ENCODE data around the gene AADACL2.
"Not testable (repeated sequence)": the region's sequence is repeated elsewhere in the genome, so short reads cannot be mapped to it uniquely, and the experiment has no call there.

The AADACL2 gene

GRCh38 chr3:151732861-151733260 is 866 bp upstream of the AADACL2 start:
- no peak for TF ChIP-seq POLR2A (IDR thresholded peaks at IDR 0.05; ENCODE audit: low read depth, low read length)
- FAIRE-seq (no peak), DNase-seq (ENCODE audit: insufficient read length, low spot score) (no peak)

- TF ChIP-seq POLR2A (IDR thresholded peaks at IDR 0.05; ENCODE audit: low read depth, low read length), result no peak
- no peak for FAIRE-seq
- DNase-seq (ENCODE audit: insufficient read length, low spot score), result no peak
Observed at GRCh38 chr3:151740581-151740980, 6.9 kb downstream of the AADACL2 start.

GRCh38 chr3:151743855-151744254 is 10.1 kb downstream of the AADACL2 start:
- DNase-seq (ENCODE audit: insufficient read length, low spot score) (no peak), FAIRE-seq (no peak)
- no peak for TF ChIP-seq POLR2A (IDR thresholded peaks at IDR 0.05; ENCODE audit: low read depth, low read length)

GRCh38 chr3:151750181-151750580 is 16.5 kb downstream of the AADACL2 start:
- DNase-seq (ENCODE audit: insufficient read length, low spot score), result no peak
- no peak for FAIRE-seq
- no peak for TF ChIP-seq POLR2A (IDR thresholded peaks at IDR 0.05; ENCODE audit: low read depth, low read length)

GRCh38 chr3:151750678-151751077 is 17.0 kb downstream of the AADACL2 start:
- FAIRE-seq (no peak), DNase-seq (ENCODE audit: insufficient read length, low spot score) (no peak)
- no peak for TF ChIP-seq POLR2A (IDR thresholded peaks at IDR 0.05; ENCODE audit: low read depth, low read length)

- FAIRE-seq (no peak), DNase-seq (ENCODE audit: insufficient read length, low spot score) (no peak)
- no peak for TF ChIP-seq POLR2A (IDR thresholded peaks at IDR 0.05; ENCODE audit: low read depth, low read length)
Observed at GRCh38 chr3:151751161-151751560, 17.4 kb downstream of the AADACL2 start.

GRCh38 chr3:151753846-151754245 is 20.1 kb downstream of the AADACL2 start:
- FAIRE-seq (peak; percentile 30), DNase-seq (ENCODE audit: insufficient read length, low spot score) (no peak)
- TF ChIP-seq POLR2A (IDR thresholded peaks at IDR 0.05; ENCODE audit: low read depth, low read length), result no peak

GRCh38 chr3:151761581-151761980 is 27.9 kb downstream of the AADACL2 start:
- DNase-seq (ENCODE audit: insufficient read length, low spot score) (no peak), FAIRE-seq (no peak)
- no peak for TF ChIP-seq POLR2A (IDR thresholded peaks at IDR 0.05; ENCODE audit: low read depth, low read length)

- FAIRE-seq, result not testable (repeated sequence)
Observed at GRCh38 chr3:151764699-151765098, 31.0 kb downstream of the AADACL2 start.

GRCh38 chr3:151765685-151766084 is 32.0 kb downstream of the AADACL2 start:
- DNase-seq (ENCODE audit: insufficient read length, low spot score) (no peak), FAIRE-seq (peak; percentile 87)
- TF ChIP-seq POLR2A (IDR thresholded peaks at IDR 0.05; ENCODE audit: low read depth, low read length), result no peak

More at GRCh38 chr3:151764699-151765098, 31.0 kb downstream of the AADACL2 start:
- not testable (repeated sequence) for DNase-seq (ENCODE audit: insufficient read length, low spot score)

- no peak for DNase-seq (ENCODE audit: insufficient read length, low spot score)
- no peak for TF ChIP-seq POLR2A (IDR thresholded peaks at IDR 0.05; ENCODE audit: low read depth, low read length)
- FAIRE-seq, result peak; percentile 85
Observed at GRCh38 chr3:151766454-151766853, 32.7 kb downstream of the AADACL2 start.

GRCh38 chr3:151768393-151768930 is 34.7 kb downstream of the AADACL2 start:
- no peak for TF ChIP-seq POLR2A (IDR thresholded peaks at IDR 0.05; ENCODE audit: low read depth, low read length)

GRCh38 chr3:151769175-151769574 is 35.4 kb downstream of the AADACL2 start:
- FAIRE-seq, result no peak
- no peak for DNase-seq (ENCODE audit: insufficient read length, low spot score)
- TF ChIP-seq POLR2A (IDR thresholded peaks at IDR 0.05; ENCODE audit: low read depth, low read length), result no peak

More at GRCh38 chr3:151768393-151768930, 34.7 kb downstream of the AADACL2 start:
- DNase-seq (ENCODE audit: insufficient read length, low spot score) (no peak), FAIRE-seq (no peak)

- DNase-seq (ENCODE audit: insufficient read length, low spot score), result no peak
- no peak for FAIRE-seq
Observed at GRCh38 chr3:151770956-151771355, 37.2 kb downstream of the AADACL2 start.

GRCh38 chr3:151772825-151773480 is 39.2 kb downstream of the AADACL2 start:
- no peak for TF ChIP-seq POLR2A (IDR thresholded peaks at IDR 0.05; ENCODE audit: low read depth, low read length)
- FAIRE-seq (no peak), DNase-seq (ENCODE audit: insufficient read length, low spot score) (no peak)

More at GRCh38 chr3:151770956-151771355, 37.2 kb downstream of the AADACL2 start:
- TF ChIP-seq POLR2A (IDR thresholded peaks at IDR 0.05; ENCODE audit: low read depth, low read length), result no peak

Measured in H54 (cell line).